NCI-H510A (cell line): ENCODE data around the gene CREB3L2.
"Not testable (repeated sequence)": the region's sequence is repeated elsewhere in the genome, so short reads cannot be mapped to it uniquely, and the experiment has no call there.

Experiments used
- DNase-seq: peaks from one replicate; lab custom pipeline; 2025; lab: John Stamatoyannopoulos, UW

The CREB3L2 gene

GRCh38 chr7:138014201-138014600 lies 12.3 kb upstream of the CREB3L2 start:
- DNase-seq = not testable (repeated sequence)

- DNase-seq = no peak
Measured at GRCh38 chr7:138009350-138009653, 7.4 kb upstream of the CREB3L2 start.

DNA sequence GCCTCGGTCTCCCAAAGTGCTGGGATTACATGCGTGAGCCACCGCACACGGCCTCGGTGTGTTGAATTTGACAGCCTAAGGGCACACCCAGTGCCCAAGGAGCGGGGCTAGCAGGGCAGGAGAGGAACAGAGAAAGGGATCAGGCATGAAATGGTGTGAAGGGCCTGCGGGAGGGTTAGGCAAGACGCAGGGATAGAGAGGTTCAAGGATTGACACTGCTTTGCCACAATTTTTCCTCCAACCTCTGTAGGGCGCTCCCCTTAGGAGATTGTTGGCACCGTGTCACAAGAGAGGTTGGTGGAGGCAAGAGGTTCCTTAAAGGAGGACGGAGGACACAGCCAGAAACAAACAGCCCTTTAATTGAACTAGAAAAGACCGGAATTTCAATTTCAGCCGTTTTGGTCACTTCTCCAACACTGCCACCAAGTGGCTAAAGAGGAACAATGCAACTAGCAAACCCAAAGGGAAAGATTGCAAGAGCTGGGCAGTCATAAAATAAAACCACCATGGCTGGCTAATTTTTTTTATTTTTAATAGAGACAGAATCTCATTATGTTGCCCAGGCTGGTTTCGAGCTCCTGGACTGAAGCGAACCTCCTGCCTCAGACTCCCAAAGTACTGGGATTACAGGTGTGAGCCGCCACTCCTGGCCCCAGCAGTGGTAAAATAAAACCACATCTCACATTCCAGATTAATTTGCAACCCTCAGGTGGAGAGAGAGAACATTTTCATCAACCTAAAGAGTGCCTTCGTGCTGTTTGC lies 6.9 kb upstream of the CREB3L2 start:
- no peak for DNase-seq

DNA sequence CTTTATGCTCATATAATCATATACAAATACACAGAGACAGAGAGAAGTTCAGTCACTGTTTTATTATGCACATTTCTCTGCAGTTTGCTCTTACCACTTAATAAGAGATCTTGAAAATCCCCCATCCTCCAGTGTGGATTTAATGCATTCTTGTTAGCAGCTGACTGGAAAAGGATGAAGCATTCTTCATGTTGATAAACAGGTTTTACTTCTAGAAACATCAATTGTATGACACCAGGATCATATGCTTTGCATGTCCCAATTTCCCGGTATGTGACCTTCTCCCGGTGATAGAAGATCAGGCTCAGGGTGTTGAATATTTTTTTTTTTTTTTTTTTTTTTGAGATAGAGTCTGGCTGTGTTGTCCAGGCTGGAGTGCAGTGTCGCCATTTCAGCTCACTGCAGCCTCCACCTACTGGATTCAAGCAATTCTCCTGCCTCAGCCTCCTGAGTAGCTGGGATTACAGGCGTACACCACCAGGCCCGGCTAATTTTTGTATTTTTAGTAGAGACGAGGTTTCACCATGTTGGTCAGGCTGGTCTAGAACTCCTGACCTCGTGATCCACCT lies 6.2 kb upstream of the CREB3L2 start:
- no peak for DNase-seq

- DNase-seq = no peak
Measured at GRCh38 chr7:138006106-138006505, 4.2 kb upstream of the CREB3L2 start.

- no peak for DNase-seq
Measured at GRCh38 chr7:138004936-138005335, 3.0 kb upstream of the CREB3L2 start.

- no peak for DNase-seq
Measured at GRCh38 chr7:138004046-138004445, 2.2 kb upstream of the CREB3L2 start.

DNA sequence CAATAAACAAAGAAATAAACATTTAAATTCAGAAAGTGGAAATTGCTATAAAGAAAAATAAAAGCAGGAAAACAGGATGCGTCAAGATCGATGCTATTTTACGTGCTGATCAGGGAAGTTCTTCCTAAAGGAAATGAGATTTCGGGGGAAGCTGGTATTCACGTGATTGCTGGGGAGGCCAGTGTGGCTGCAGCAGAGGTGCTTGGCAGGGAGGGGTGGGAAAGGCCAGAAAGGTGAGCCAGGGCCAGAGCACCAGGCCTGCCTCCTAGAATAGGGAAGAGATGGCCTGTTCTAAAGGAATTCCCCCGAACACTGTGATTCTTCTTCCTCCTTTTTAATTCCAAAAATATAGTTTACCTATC lies 923 bp upstream of the CREB3L2 start:
- no peak for DNase-seq

DNA sequence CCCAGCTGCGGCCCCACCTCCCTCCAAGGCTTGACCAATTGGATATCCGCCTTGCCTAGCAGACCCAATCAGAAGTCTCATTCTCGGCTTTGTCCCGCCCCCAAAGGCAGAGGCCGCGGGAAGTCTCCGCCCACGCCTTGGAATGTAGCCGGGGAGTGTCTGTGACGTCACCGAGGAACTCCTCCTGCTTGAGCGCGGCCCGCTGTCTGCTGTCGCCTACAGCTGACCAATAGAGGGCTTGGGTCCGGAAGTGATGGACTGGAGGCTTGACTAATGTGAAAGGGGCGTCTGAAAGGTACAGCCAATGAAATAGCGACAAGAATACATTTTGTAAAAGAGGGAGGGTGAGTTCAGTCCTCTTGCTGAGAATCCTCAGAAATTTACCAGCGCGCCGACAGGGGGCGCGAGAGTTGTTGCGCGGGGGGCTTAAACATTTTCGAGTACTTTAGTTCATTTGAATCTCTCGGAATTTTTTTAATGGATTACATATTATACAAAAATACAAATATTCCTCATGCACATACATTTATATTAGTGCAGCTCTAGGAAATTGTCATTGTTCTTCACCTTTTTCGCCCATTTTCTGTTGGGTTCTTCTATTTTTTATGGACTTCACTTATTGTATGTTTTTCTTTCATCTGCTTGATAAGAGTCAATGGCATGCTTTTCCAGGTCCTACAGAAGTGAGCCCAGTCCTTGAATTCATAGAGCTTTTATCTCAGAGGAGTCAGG lies 376 bp upstream of the CREB3L2 start:
- peak; percentile 87 for DNase-seq

DNA sequence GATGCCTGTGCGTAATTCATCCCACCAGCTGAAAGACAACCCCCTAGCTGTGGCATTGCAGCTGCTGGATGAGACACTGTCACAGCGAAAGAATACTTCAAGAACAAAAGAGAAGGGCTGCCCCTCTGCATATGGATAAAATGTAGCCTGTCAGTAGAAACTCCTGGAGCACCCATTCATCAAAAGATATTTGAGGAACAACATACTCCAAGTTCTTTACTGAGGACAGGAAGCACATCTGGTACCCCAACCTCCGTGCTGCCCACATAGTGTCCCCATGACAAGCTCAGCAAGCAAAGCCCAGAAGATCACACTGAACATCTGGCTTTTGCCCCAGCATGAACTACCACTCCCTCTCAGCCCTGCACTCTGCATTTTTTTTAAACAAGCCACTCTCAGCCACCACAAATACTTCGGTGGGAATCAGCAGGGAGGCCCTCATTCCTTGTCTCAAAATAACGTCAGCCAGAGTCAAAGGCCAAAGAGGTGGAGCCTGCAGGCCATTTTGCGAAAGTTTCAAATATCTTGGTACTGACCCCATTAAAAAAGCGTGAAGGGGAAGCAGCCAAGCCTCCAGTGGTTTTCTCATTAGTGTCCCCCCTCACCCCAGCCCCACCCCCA lies 1.7 kb downstream of the CREB3L2 start:
- DNase-seq = no peak

DNA sequence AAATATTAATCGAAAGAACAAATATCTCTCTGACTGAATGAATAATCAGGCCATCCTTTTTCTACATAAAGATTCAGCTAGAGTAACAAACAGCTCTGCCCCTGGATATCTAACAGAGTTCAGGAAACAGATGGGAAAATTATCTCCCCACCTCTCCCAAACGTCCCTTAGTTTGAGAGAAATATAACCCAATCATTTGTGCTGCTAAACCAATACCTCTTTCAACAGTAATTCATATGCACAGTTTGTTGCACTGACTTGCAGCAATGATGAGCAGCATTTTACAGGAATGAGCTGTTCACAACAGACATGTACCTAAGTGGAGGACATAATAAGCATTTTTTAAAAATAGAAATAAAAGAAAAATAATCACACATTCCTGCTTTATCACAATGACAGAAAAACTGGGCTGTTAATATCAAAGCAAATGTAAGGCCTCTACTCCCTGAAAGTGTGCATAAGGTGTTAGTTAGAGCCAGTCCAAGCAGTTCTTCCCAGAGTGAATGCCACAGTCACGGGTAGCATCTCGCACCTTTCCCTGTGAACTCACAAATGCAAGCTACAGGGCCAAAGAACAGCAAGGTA lies 2.3 kb downstream of the CREB3L2 start:
- no peak for DNase-seq

GRCh38 chr7:137998250-137998649 lies 3.6 kb downstream of the CREB3L2 start:
- no peak for DNase-seq

DNA sequence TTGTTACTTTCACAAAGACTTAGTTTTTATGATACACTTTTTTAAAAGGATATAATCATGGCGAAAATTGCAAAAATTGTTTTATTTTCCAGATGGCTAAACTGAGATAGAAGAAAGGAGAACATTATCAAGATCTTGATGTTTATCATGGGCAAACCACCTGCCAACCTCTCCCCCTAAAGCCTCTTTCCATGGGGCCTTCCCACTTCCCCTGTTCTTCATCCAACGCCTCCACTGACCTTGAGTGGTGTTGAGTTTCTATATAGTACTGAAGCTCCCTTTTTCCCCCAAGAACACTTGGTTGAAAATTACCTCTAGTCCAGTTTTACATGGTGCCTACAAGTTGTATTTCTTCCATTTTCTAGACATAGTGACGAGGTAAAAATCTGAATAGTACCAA lies 5.0 kb downstream of the CREB3L2 start:
- no peak for DNase-seq

DNA sequence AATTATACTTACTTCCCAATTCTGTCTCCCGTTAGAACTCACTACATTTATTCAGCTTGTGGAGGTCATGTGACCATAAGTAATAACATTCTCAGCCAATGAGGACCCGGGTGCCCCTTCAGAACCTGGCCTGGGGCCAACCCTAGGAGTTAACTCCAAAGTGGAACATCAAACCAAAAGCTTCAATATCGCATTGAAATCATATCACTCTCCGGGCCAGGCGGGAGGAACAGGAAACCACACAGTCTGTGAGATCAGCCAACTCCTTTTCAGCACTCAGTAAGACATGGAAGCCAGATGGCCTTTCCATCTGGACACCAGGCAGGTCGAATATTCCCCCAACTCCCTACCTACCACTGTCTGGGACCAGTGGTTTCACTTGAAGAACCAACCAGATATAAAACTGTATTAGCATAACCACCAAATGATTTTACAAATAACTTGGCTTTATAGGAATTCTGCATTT lies 5.5 kb downstream of the CREB3L2 start:
- DNase-seq = no peak

DNA sequence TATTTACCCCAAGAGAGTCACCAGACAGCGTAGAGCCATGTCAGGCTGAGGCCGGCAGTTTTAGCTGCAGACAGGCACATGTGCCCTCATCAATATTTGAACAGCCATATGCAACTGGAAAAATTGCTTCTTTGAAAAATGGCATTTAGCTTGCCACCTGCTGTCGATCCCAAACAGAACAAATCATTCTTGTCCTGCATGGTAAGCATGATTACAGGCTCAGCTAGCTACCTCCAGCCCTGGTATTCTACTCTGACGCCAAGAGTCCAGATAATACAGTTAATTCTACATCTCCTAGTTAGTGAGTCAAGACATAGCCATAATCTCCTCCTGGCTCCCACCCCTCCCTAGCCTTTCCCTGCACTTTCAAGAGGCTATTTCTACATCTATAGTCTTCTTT lies 7.7 kb downstream of the CREB3L2 start:
- DNase-seq = no peak

DNA sequence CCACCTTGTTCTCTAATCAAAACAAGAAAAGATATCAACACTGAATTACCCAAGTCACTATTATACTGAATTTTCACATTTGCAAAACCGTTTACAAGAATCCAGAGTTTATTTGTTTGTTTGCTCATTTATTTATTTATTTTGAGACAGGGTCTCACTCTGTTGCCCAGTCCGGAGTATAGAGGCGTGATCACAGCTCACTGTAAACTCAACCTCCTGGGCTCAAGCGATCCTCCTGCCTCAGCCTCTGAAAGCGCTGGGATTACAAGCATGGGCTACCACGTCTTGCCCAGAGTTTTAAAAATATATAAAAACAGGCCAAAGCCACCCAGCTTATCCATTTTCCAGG lies 8.5 kb downstream of the CREB3L2 start:
- DNase-seq = no peak

GRCh38 chr7:137992550-137993394 lies 9.1 kb downstream of the CREB3L2 start:
- no peak for DNase-seq

- no peak for DNase-seq
Measured at GRCh38 chr7:137992104-137992549, 9.8 kb downstream of the CREB3L2 start.

- DNase-seq = no peak
Measured at GRCh38 chr7:137990251-137990941, 11.5 kb downstream of the CREB3L2 start.

DNA sequence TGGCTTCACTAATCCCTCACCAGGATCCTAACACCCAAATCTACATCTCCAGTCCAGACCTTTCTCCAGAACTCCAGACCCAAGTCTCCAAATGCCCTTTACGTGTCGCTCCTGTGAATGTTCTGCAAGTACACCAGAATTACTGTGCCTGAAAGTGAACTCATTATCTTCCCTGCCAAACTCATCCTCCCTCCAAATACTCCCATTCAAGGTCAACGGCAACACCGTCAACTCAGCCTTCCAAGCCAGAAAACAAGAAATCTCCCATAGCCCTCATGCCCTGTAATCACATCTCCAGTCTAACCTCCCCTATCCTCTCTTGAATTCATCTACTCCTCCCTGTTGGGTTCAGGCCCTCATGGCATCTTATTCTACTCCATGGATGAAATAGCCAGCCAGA lies 12.3 kb downstream of the CREB3L2 start:
- DNase-seq = no peak

- no peak for DNase-seq
Measured at GRCh38 chr7:137989094-137989493, 12.8 kb downstream of the CREB3L2 start.
